ENCODE data around the gene PLXDC2.

PLXDC2 gene

GRCh38 chr10:20330246-20330645 is 514.0 kb downstream of the PLXDC2 start:
- peaks cover 3% of the 10 kb centered on the region for H3K9me3 ChIP-seq (ENCODE audit: control insufficient read depth, insufficient read depth, low read length)
- no peak overlapping the region for H3K9ac ChIP-seq (ENCODE audit: low read depth, low read length)
- H3K27me3 ChIP-seq (ENCODE audit: control insufficient read depth, insufficient read depth, low read length) = no peaks in the 10 kb centered on the region
- H3K4me1 ChIP-seq (ENCODE audit: control insufficient read depth, insufficient read depth, low read length) = no peaks in the 10 kb centered on the region
- H3K4me3 ChIP-seq (ENCODE audit: low read depth, low read length) = no peak overlapping the region
- H3K36me3 ChIP-seq (ENCODE audit: control insufficient read depth, insufficient read depth, low read length) = no peaks in the 10 kb centered on the region

DNA sequence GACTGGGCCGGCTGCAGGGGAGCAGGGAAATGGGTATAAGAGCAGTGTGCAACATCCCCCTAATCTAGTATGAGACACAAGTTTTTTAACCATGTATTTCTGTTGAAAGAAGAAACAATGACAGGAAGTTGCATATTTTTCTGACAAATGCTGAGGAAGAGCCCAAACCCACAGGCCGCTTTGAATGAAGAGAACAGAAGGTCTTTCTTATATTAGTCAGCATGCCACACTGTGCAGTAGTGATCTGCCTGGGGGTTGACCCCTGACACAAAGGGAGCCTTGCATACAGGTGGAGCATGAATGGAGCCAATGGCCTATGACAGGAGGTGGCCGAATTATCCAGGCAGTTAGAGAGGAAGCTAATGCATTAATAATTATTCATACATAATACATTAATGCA is 518.3 kb downstream of the PLXDC2 start:
- Histone ChIP-seq H3K27me3 (ENCODE audit: control insufficient read depth, insufficient read depth, low read length) (no peaks in the 10 kb centered on the region), H3K9ac (ENCODE audit: low read depth, low read length) (no peak overlapping the region), H3K4me3 (ENCODE audit: low read depth, low read length) (no peak overlapping the region), H3K4me1 (ENCODE audit: control insufficient read depth, insufficient read depth, low read length) (no peaks in the 10 kb centered on the region), H3K9me3 (ENCODE audit: control insufficient read depth, insufficient read depth, low read length) (peaks cover 4% of the 10 kb centered on the region), H3K36me3 (ENCODE audit: control insufficient read depth, insufficient read depth, low read length) (no peaks in the 10 kb centered on the region)

Data from iPS-15b (cell line).